Daoy (cell line): ENCODE measurements around the gene P2RY11. TPM values are rescaled to one million over a fixed set of nuclear protein-coding genes. Genes with fewer than 3 reads are reported as not detected.
A peak's percentile ranks its signal among the peaks of the same experiment; 100 is the strongest.

Experiments used
- DNase-seq: peaks from one replicate; pipeline ENCODE4 v3.0.0-alpha.2; 2015; ENCODE audit warnings: low read depth
- total RNA-seq: library from RNA; depleted of rRNA; stranded (reverse); fragments of >200 nt; shearing (Covaris generic); gene quantifications from 2 replicates; pipeline ENCODE4 v1.2.3, GENCODE V29; 2014

Gene P2RY11
- total RNA-seq, 1 experiment from 2014 or later, result 3.4 TPM

GRCh38 chr19:10113964-10114650 is 2.6 kb downstream of the P2RY11 start:
- peak; percentile 51 for DNase-seq

GRCh38 chr19:10114651-10115391 is 3.3 kb downstream of the P2RY11 start:
- DNase-seq, result peak; percentile 63

GRCh38 chr19:10115392-10116084 is 4.0 kb downstream of the P2RY11 start:
- peak; percentile 45 for DNase-seq

- DNase-seq, result peak; percentile 43
Measured at GRCh38 chr19:10116085-10116865, 4.8 kb downstream of the P2RY11 start.

- no peak for DNase-seq
Measured at GRCh38 chr19:10116866-10117616, 5.5 kb downstream of the P2RY11 start.

- DNase-seq, result peak; percentile 37
Measured at GRCh38 chr19:10118960-10119359, 7.5 kb downstream of the P2RY11 start.

GRCh38 chr19:10120538-10121189 is 9.2 kb downstream of the P2RY11 start:
- peak; percentile 62 for DNase-seq

- DNase-seq, result no peak
Measured at GRCh38 chr19:10122045-10122444, 10.6 kb downstream of the P2RY11 start.

GRCh38 chr19:10124429-10124828 is 12.9 kb downstream of the P2RY11 start:
- DNase-seq, result no peak

- no peak for DNase-seq
Measured at GRCh38 chr19:10126213-10126639, 14.7 kb downstream of the P2RY11 start.

GRCh38 chr19:10132905-10133304 is 21.4 kb downstream of the P2RY11 start:
- DNase-seq, result no peak

- DNase-seq, result no peak
Measured at GRCh38 chr19:10133596-10133995, 22.1 kb downstream of the P2RY11 start.

- no peak for DNase-seq
Measured at GRCh38 chr19:10134040-10134439, 22.5 kb downstream of the P2RY11 start.

- no peak for DNase-seq
Measured at GRCh38 chr19:10135551-10136334, 24.2 kb downstream of the P2RY11 start.

GRCh38 chr19:10136936-10137335 is 25.4 kb downstream of the P2RY11 start:
- no peak for DNase-seq

GRCh38 chr19:10137751-10138682 is 26.5 kb downstream of the P2RY11 start:
- no peak for DNase-seq

- no peak for DNase-seq
Measured at GRCh38 chr19:10138879-10139795, 27.6 kb downstream of the P2RY11 start.

- no peak for DNase-seq
Measured at GRCh38 chr19:10139952-10140351, 28.5 kb downstream of the P2RY11 start.
